Posterior cingulate gyrus (tissue), 11 donors: ENCODE data around the gene SVIL.
"Not testable (repeated sequence)": the region's sequence is repeated elsewhere in the genome, so short reads cannot be mapped to it uniquely, and the experiment has no call there.

ENCODE experiments used
- DNase-seq, 10 donors: peaks; one replicate each; pipeline versions ENCODE4 v3.0.0 to v3.0.0-alpha.2; 2020 to 2021; ENCODE audit warnings: mixed read lengths in 3 of 10
- intact Hi-C: fragments of 100-400 bp; cut with DNase I; formaldehyde crosslinking; loops from one replicate; pipeline ENCODE4 v1.15.1; 2023

Gene SVIL

GRCh38 chr10:29549493-29549892 lies 85.3 kb downstream of the SVIL start:
- DNase-seq, intact Hi-C loops: not testable (repeated sequence)

- intact Hi-C loops, result no loop called here
- no peak for DNase-seq
Observed at GRCh38 chr10:29546773-29547313, 87.9 kb downstream of the SVIL start.

- intact Hi-C loops, result no loop called here
- no peak for DNase-seq
Observed at GRCh38 chr10:29545122-29545521, 89.6 kb downstream of the SVIL start.

- no peak for DNase-seq
- intact Hi-C loops, result no loop called here
Observed at GRCh38 chr10:29543715-29544114, 91.1 kb downstream of the SVIL start.

- intact Hi-C loops, result no loop called here
- no peak for DNase-seq
Observed at GRCh38 chr10:29542723-29543122, 92.0 kb downstream of the SVIL start.

- intact Hi-C loops, result no loop called here
- no peak for DNase-seq
Observed at GRCh38 chr10:29541422-29542210, 93.2 kb downstream of the SVIL start.

- intact Hi-C loops, result no loop called here
Observed at GRCh38 chr10:29540016-29540415, 94.8 kb downstream of the SVIL start.

GRCh38 chr10:29539412-29539811 lies 95.4 kb downstream of the SVIL start:
- intact Hi-C loops, result no loop called here
- DNase-seq, result no peak

More at GRCh38 chr10:29540016-29540415, 94.8 kb downstream of the SVIL start:
- DNase-seq, result no peak

GRCh38 chr10:29537799-29538198 lies 97.0 kb downstream of the SVIL start:
- intact Hi-C loops, result no loop called here
- no peak for DNase-seq

GRCh38 chr10:29536691-29537090 lies 98.1 kb downstream of the SVIL start:
- intact Hi-C loops, DNase-seq: not testable (repeated sequence)

- no peak for DNase-seq
Observed at GRCh38 chr10:29535778-29536453, 98.9 kb downstream of the SVIL start.

GRCh38 chr10:29535012-29535777 lies 99.6 kb downstream of the SVIL start:
- intact Hi-C loops, result no loop called here
- DNase-seq, result peak in 7 of 10 donors; percentile 43 to 94 (median 76)

More at GRCh38 chr10:29535778-29536453, 98.9 kb downstream of the SVIL start:
- intact Hi-C loops, result no loop called here

GRCh38 chr10:29534590-29534989 lies 100.2 kb downstream of the SVIL start:
- intact Hi-C loops, result no loop called here
- DNase-seq, result no peak

- DNase-seq, result no peak
- intact Hi-C loops, result no loop called here
Observed at GRCh38 chr10:29533696-29534285, 101.0 kb downstream of the SVIL start.

GRCh38 chr10:29533046-29533445 lies 101.7 kb downstream of the SVIL start:
- intact Hi-C loops, result no loop called here

GRCh38 chr10:29532256-29532878 lies 102.4 kb downstream of the SVIL start:
- no peak for DNase-seq
- intact Hi-C loops, result no loop called here

More at GRCh38 chr10:29533046-29533445, 101.7 kb downstream of the SVIL start:
- DNase-seq, result no peak

- DNase-seq, result no peak
- intact Hi-C loops, result no loop called here
Observed at GRCh38 chr10:29530112-29530976, 104.4 kb downstream of the SVIL start.

GRCh38 chr10:29529146-29529545 lies 105.6 kb downstream of the SVIL start:
- intact Hi-C loops, result no loop called here
- no peak for DNase-seq

- intact Hi-C loops, result no loop called here
- DNase-seq, result no peak
Observed at GRCh38 chr10:29525762-29526161, 109.0 kb downstream of the SVIL start.
